Measurements from ENCODE around the gene C3AR1. TPM values are rescaled to one million over a fixed set of nuclear protein-coding genes. Genes with fewer than 3 reads are reported as not detected.
"Not testable (repeated sequence)": the region's sequence is repeated elsewhere in the genome, so short reads cannot be mapped to it uniquely, and the experiment has no call there.

The C3AR1 gene
- total RNA-seq, 1 experiment from 2014 or later, result 0.09 TPM

DNA sequence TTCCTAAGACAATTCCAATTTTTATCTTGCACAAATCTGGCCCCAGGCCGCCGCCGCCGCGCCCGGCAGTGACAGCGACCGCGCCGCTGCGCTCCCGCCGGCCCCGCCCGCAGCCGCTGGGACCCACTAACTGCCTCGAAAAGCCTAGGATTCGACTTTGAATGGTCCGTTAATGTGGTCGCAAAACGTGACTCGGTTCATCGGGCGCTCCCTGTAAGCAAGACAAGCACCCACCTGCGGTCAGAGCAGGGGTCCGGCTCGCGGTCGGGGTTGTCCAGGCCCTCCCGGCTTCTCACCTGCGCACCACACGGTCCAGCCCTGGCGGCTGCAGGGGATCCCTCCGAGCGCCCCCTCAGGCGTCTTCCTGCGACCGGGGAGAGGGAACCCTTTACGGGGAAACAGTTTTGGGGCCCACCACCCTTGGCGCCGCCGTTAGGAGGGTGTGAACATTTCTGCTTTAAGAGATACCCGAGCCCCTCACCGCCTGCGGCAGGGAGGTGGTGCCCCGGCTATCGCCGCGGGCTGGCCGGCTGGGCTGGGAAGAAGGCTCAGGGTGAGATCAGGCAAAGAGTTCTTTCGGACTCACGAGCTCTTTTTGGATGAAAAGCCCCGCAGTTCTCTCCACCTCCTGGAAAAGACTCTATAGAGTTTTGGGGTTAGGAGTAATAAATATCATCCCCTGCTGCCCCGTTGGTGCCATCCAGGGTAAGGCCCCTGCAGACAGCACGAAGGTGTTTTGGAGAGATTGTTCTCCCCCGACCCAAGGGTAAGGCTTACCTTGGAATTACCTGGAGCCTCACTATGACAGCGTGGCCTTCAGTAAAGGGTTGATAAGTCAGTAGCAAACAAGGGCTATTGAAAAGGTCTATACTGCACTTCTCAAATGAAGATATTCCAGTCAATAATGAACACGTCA lies 47.2 kb downstream of the C3AR1 start (continued):
- TF ChIP-seq, protein P1, sequence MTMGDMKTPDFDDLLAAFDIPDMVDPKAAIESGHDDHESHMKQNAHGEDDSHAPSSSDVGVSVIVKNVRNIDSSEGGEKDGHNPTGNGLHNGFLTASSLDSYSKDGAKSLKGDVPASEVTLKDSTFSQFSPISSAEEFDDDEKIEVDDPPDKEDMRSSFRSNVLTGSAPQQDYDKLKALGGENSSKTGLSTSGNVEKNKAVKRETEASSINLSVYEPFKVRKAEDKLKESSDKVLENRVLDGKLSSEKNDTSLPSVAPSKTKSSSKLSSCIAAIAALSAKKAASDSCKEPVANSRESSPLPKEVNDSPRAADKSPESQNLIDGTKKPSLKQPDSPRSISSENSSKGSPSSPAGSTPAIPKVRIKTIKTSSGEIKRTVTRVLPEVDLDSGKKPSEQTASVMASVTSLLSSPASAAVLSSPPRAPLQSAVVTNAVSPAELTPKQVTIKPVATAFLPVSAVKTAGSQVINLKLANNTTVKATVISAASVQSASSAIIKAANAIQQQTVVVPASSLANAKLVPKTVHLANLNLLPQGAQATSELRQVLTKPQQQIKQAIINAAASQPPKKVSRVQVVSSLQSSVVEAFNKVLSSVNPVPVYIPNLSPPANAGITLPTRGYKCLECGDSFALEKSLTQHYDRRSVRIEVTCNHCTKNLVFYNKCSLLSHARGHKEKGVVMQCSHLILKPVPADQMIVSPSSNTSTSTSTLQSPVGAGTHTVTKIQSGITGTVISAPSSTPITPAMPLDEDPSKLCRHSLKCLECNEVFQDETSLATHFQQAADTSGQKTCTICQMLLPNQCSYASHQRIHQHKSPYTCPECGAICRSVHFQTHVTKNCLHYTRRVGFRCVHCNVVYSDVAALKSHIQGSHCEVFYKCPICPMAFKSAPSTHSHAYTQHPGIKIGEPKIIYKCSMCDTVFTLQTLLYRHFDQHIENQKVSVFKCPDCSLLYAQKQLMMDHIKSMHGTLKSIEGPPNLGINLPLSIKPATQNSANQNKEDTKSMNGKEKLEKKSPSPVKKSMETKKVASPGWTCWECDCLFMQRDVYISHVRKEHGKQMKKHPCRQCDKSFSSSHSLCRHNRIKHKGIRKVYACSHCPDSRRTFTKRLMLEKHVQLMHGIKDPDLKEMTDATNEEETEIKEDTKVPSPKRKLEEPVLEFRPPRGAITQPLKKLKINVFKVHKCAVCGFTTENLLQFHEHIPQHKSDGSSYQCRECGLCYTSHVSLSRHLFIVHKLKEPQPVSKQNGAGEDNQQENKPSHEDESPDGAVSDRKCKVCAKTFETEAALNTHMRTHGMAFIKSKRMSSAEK (CRISPR knock-in tag; IDR thresholded peaks at IDR 0.05; ENCODE audit: borderline replicate concordance), result no peak
- TF ChIP-seq GRHL2 (CRISPR knock-in tag; IDR thresholded peaks at IDR 0.05; ENCODE audit: insufficient replicate concordance, severe bottlenecking) (no peak), FOXP1 (CRISPR knock-in tag; IDR thresholded peaks at IDR 0.05; ENCODE audit: borderline replicate concordance) (peak; percentile 66; the same call in 1 of the 2 replicates), MYBL2 (CRISPR knock-in tag; IDR thresholded peaks at IDR 0.05) (peak; percentile 68; the same call in 1 of the 2 replicates), NR2C2 (CRISPR knock-in tag; IDR thresholded peaks at IDR 0.05) (no peak)

- peak; percentile 20 for DNase-seq (ENCODE audit: low spot score)
- CTCF ChIA-PET; H3K9me3 Mint-ChIP-seq; POLR2A ChIA-PET; H3K27ac Mint-ChIP-seq; H3K36me3 Mint-ChIP-seq; H3K27me3 Mint-ChIP-seq (ENCODE audit: low read depth); ATAC-seq: not testable (repeated sequence)
- peaks cover 15% of the 10 kb centered on the region for H3K4me1 Mint-ChIP-seq
- H3K4me3 Mint-ChIP-seq, result peak overlapping the region; percentile 73
These were observed 47.9 kb downstream of the C3AR1 start for GRCh38 chr12:8018213-8018612.

DNA sequence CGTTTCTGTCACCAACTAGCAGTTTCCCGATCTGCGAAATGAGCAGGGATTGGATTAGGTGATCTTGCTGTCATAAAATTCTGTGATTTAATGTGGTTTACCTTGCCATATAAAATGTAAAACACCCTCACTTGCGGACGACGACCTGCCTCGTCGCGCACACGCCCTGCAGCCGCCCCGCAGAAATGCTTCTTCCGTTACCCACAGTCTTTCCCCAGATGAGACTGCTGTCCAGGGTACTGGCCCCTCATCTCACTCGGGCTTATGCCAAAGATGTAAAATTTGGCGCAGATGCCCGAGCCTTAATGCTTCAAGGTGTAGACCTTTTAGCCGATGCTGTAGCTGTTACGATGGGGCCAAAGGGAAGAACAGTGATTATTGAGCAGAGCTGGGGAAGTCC lies 51.3 kb downstream of the C3AR1 start:
- CTCF ChIA-PET, result interaction anchor here (0.6 kb wide), 1 partner anchor 28 kb away, joined by 3 read pairs; no protein-coding TSS in a partner anchor
- POLR2A ChIA-PET, result no interaction called here
- TF ChIP-seq SMAD4 (CRISPR knock-in tag; IDR thresholded peaks at IDR 0.05) (no peak), STAT6 (CRISPR knock-in tag; conservative IDR thresholded peaks at IDR 0.05; ENCODE audit: low read depth) (no peak), AR (CRISPR knock-in tag; IDR thresholded peaks at IDR 0.05) (no peak)
- no peak for DNase-seq (ENCODE audit: low spot score)
- no peak for ATAC-seq
- Mint-ChIP-seq H3K9me3 (no peaks in the 10 kb centered on the region), H3K4me3 (no peak overlapping the region), H3K27me3 (ENCODE audit: low read depth) (no peaks in the 10 kb centered on the region), H3K27ac (no peak overlapping the region), H3K36me3 (peaks cover 14% of the 10 kb centered on the region), H3K4me1 (peaks cover 13% of the 10 kb centered on the region)
